GM12874 (cell line): ENCODE results near the gene ZNF768.
A peak's percentile ranks its signal among the peaks of the same experiment; 100 is the strongest.

Experiments
- CTCF ChIP-seq: IDR thresholded peaks from 2 replicates; pipeline ENCODE4 v1.5.1; 2011; ENCODE audit warnings: low read depth, mild to moderate bottlenecking, control low read depth, low read length, moderate library complexity; ENCODE audit not compliant: insufficient read depth

Gene ZNF768

GRCh38 chr16:30539000-30539964, 12.9 kb upstream of the ZNF768 start:
- no peak for TF ChIP-seq CTCF

DNA sequence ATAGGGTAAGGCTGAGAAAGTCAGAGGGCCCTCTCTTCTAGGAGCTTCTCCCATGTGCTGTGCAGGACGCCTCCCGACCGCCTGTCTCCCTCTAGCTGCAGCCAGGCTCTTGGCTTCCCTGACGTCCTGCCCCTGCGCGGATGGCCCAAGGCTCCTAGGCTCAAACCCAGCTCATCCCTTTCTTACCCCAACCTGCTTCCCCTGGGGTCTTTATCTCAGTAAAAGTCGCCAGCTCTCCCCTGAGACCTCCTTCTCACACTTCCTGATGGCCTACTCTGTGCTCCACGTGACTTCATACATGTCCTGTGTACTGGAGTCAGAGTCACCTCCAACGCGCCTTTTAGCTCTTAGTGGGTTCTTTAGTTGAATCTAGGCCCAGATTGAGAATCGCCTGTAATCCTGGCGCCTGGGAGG, 9.4 kb upstream of the ZNF768 start:
- peak; percentile 64 for TF ChIP-seq CTCF

- TF ChIP-seq CTCF: no peak
Measured at GRCh38 chr16:30535106-30535776, 8.9 kb upstream of the ZNF768 start.

DNA sequence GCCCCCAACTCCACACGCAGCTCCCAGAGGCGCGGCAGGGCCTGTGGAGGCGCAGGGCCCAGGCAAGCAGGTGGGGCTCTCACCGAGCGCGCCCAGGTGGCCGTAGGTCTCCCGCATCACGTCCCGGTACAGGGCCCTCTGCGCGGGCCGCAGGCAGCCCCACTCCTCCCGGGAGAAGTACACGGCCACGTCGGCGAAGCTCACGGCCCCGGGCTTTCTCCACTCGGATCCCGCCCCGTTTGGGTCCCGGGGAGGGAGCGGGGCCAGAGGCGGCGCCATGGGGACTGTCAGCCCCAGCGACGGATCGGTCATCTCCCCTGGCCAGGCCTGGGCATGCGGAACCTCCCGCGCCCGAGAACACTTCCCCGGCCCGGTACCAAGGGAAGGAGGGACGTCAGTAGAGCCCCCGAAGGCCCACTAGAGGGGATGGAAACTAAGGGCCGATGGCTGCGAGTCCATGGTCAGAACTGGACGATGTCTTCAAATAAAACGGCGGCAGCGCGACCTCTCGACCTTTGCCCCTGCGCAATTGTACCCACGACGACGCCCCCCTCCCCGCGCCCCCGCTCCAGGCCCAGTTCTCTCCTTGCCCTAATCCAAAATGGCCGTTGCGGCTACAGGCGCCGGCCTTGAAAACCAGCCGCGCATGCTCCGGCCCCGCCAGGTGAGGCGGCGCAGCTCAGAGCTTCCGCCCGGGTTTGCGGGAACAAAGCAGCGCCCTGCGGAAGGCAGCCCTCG, 8.2 kb upstream of the ZNF768 start, which contains the start of gene ZNF747:
Gene ZNF747 (minus strand): TSS at position 491 of the 738 bp plus-strand sequence. CDS start 179 bp downstream, at position 312.
- TF ChIP-seq CTCF: no peak

- no peak for TF ChIP-seq CTCF
Measured at GRCh38 chr16:30533748-30534367, 7.5 kb upstream of the ZNF768 start.

GRCh38 chr16:30533146-30533522, 6.8 kb upstream of the ZNF768 start:
- TF ChIP-seq CTCF: no peak
